HCT116 (cell line): ENCODE data around the gene CD109. TPM values are rescaled to one million over a fixed set of nuclear protein-coding genes. Genes with fewer than 3 reads are reported as not detected.

Experiments used
- ATAC-seq: fragments of 200-7000 bp; cut with Tn5 transposase; 2 replicates; pipeline ENCODE4 v1.9.1; 2020; ENCODE audit warnings: mild to moderate bottlenecking, moderate library complexity
- BruUV-seq: library from RNA; stranded (reverse); fragments of 400-500 nt; replicated peaks from 2 replicates; lab custom pipeline; 2021; lab: Mats Ljungman, UMichigan
- CTCF ChIA-PET: fragments of 300-600 bp; sonication (Branson Sonifier 250); formaldehyde crosslinking; loops from one replicate; lab custom pipeline; 2021; ENCODE audit warnings: antibody characterized with exemption; lab: Charles Lee
- POLR2A ChIA-PET: fragments of 300-600, 350-600 bp; sonication (Branson Sonifier 250); formaldehyde crosslinking; loops from one replicate; lab custom pipeline; 2021; ENCODE audit warnings: antibody characterized with exemption; lab: Charles Lee
- RAD21 ChIA-PET, 2 experiments: fragments of 300-600 bp; sonication (Branson Sonifier 250); formaldehyde crosslinking; loops; one replicate each; lab custom pipeline; 2023; ENCODE audit warnings: low total read pairs in 2 of 2; ENCODE audit not compliant: uncharacterized antibody in 2 of 2, unreplicated experiment in 2 of 2, low non-redundant PET in 1 of 2; lab: Charles Lee
- DNase-seq: peaks from one replicate; pipeline ENCODE4 v3.0.0-alpha.2; 2010; ENCODE audit warnings: low read depth, low spot score
- H2AFZ ChIP-seq: fragments of 200-600 bp; shearing (Covaris generic), sonication (generic); 2 replicates; pipeline ENCODE4 v1.6.1; 2017; ENCODE audit warnings: low read depth, mixed run types, mixed read lengths, antibody characterized with exemption, low read length; ENCODE audit not compliant: poor library complexity, severe bottlenecking
- H3K27ac ChIP-seq: 2 replicates; pipeline ENCODE4 v1.5.1; 2012; ENCODE audit warnings: low read depth, low read length
- H3K27me3 ChIP-seq: fragments of 200-600 bp; sonication (generic); 2 replicates; pipeline ENCODE4 v1.6.1; 2016; ENCODE audit warnings: mixed run types, low read length, mixed read lengths; ENCODE audit not compliant: insufficient read depth
- H3K36me3 ChIP-seq, 2 experiments: fragments of 200-500 bp in 1 of 2; fragments of 200-600 bp in 1 of 2; sonication (Bioruptor generic) in 1 of 2; sonication (generic) in 1 of 2; 2 replicates each; pipeline versions ENCODE4 v1.5.1 to v1.6.1; 2014 to 2016; ENCODE audit warnings: low read length in 2 of 2, inconsistent platforms in 1 of 2, mixed read lengths in 1 of 2, mixed run types in 1 of 2; ENCODE audit not compliant: insufficient read depth in 2 of 2, control insufficient read depth in 1 of 2
- H3K4me1 ChIP-seq, 2 experiments: fragments of 200-600 bp in 1 of 2; sonication (generic) in 1 of 2; 2 replicates each; pipeline versions ENCODE4 v1.5.1 to v1.6.1; 2012 to 2017; ENCODE audit warnings: low read length in 2 of 2, inconsistent platforms in 1 of 2, mild to moderate bottlenecking in 1 of 2, mixed read lengths in 1 of 2, mixed run types in 1 of 2, moderate library complexity in 1 of 2; ENCODE audit not compliant: insufficient read depth in 2 of 2, control insufficient read depth in 1 of 2
- H3K4me2 ChIP-seq: fragments of 200-600 bp; sonication (generic); 2 replicates; pipeline ENCODE4 v1.6.1; 2017; ENCODE audit warnings: mixed run types, low read length, mixed read lengths
- H3K4me3 ChIP-seq, 2 experiments: fragments of 200-600 bp in 1 of 2; sonication (generic) in 1 of 2; replicated peaks in 1 of 2; 2 replicates each; pipeline ENCODE4 v1.5.1; 2011 to 2016; ENCODE audit warnings: low read length in 2 of 2, control low read depth in 1 of 2, low read depth in 1 of 2, mild to moderate bottlenecking in 1 of 2, mixed read lengths in 1 of 2, mixed run types in 1 of 2
- H3K79me2 ChIP-seq: fragments of 200-600 bp; sonication (generic); 2 replicates; pipeline ENCODE4 v1.6.1; 2017; ENCODE audit warnings: mild to moderate bottlenecking, mixed run types, low read length, moderate library complexity, mixed read lengths; ENCODE audit not compliant: insufficient read depth
- H3K9ac ChIP-seq: fragments of 200-600 bp; sonication (generic); 2 replicates; pipeline ENCODE4 v1.6.1; 2016; ENCODE audit warnings: low read length, mixed read lengths
- H3K9me2 ChIP-seq: fragments of 200-600 bp; sonication (generic), shearing (Covaris generic); 2 replicates; pipeline ENCODE4 v1.6.1; 2017; ENCODE audit warnings: mixed run types, mild to moderate bottlenecking, moderate library complexity; ENCODE audit not compliant: insufficient read depth
- H3K9me3 ChIP-seq, 2 experiments: fragments of 200-500 bp in 1 of 2; fragments of 200-600 bp in 1 of 2; sonication (Bioruptor generic) in 1 of 2; sonication (generic) in 1 of 2; 2 replicates each; pipeline ENCODE4 v1.6.1; 2014 to 2017; ENCODE audit warnings: low read length in 2 of 2, mixed read lengths in 2 of 2, inconsistent platforms in 1 of 2, low read depth in 1 of 2, mild to moderate bottlenecking in 1 of 2, mixed run types in 1 of 2, moderate library complexity in 1 of 2; ENCODE audit not compliant: control insufficient read depth in 1 of 2, insufficient read depth in 1 of 2
- H4K20me1 ChIP-seq: fragments of 200-600 bp; sonication (generic), shearing (Covaris generic); 2 replicates; pipeline ENCODE4 v1.6.1; 2017; ENCODE audit warnings: mixed run types, mild to moderate bottlenecking, moderate library complexity; ENCODE audit not compliant: insufficient read depth
- CBX3 ChIP-seq: IDR thresholded peaks from 2 replicates; pipeline ENCODE4 v1.6.1; 2012; ENCODE audit warnings: low read depth
- EGR1 ChIP-seq: IDR thresholded peaks from 2 replicates; pipeline ENCODE4 v1.6.1; 2012; ENCODE audit warnings: low read depth
- EZH2 ChIP-seq: fragments of 200-600 bp; sonication (generic); IDR thresholded peaks from 2 replicates; pipeline ENCODE4 v1.6.1; 2017; ENCODE audit warnings: antibody characterized with exemption, mixed run types
- EZH2phosphoT487 ChIP-seq: fragments of 200-600 bp; IDR thresholded peaks from 2 replicates; pipeline ENCODE4 v1.6.1; 2018; ENCODE audit warnings: antibody characterized with exemption, borderline replicate concordance
- JUND ChIP-seq: IDR thresholded peaks from 2 replicates; pipeline ENCODE4 v1.6.1; 2012
- POLR2A ChIP-seq: IDR thresholded peaks from 2 replicates; pipeline ENCODE4 v1.7.0; 2011; ENCODE audit warnings: borderline replicate concordance; ENCODE audit not compliant: insufficient read depth, insufficient read length; ENCODE audit errors: extremely low read depth
- POLR2AphosphoS5 ChIP-seq: IDR thresholded peaks from 2 replicates; pipeline ENCODE4 v1.6.1; 2011; ENCODE audit warnings: mild to moderate bottlenecking, low read depth, low read length, moderate library complexity
- SIN3A ChIP-seq: IDR thresholded peaks from 2 replicates; pipeline ENCODE4 v1.6.1; 2012; ENCODE audit warnings: low read depth
- SP1 ChIP-seq: IDR thresholded peaks from 2 replicates; pipeline ENCODE4 v1.6.1; 2012; ENCODE audit warnings: low read depth
- TCF7L2 ChIP-seq: IDR thresholded peaks from 2 replicates; pipeline ENCODE4 v1.7.0; 2011; ENCODE audit warnings: borderline replicate concordance, inconsistent platforms; ENCODE audit not compliant: insufficient read depth, insufficient read length; ENCODE audit errors: extremely low read depth
- ZFX ChIP-seq: fragments of 450-650 bp; IDR thresholded peaks from 2 replicates; pipeline ENCODE4 v1.6.1; 2017
- ZNF274 ChIP-seq: fragments of 200-500 bp; sonication (Bioruptor generic); IDR thresholded peaks from 2 replicates; pipeline ENCODE4 v1.6.1; 2014; ENCODE audit warnings: mild to moderate bottlenecking, low read depth, low read length, inconsistent platforms
- intact Hi-C: fragments of 100-400 bp; cut with micrococcal nuclease; formaldehyde crosslinking; loops from 2 replicates; pipeline ENCODE4 v1.10.0; 2022
- total RNA-seq: library from RNA; stranded (reverse); gene quantifications from one replicate; pipeline ENCODE4 v1.2.1, GENCODE V29; 2021; ENCODE audit not compliant: unreplicated experiment
- TF ChIP-seq, protein P1 (sequence below), 3 experiments: fragments of 200-600 bp in 1 of 3; sonication (generic) in 1 of 3; IDR thresholded peaks in 2 of 3; conservative IDR thresholded peaks in 1 of 3; 2 replicates each; pipeline ENCODE4 v1.5.1; 2012 to 2017; ENCODE audit warnings: low read depth in 2 of 3, low read length in 2 of 3, antibody characterized with exemption in 1 of 3, borderline replicate concordance in 1 of 3, control low read depth in 1 of 3, mild to moderate bottlenecking in 1 of 3, mixed read lengths in 1 of 3, mixed run types in 1 of 3, moderate library complexity in 1 of 3; ENCODE audit not compliant: insufficient read depth in 1 of 3
- TF ChIP-seq, protein P2 (sequence below): IDR thresholded peaks from 2 replicates; pipeline ENCODE4 v1.6.1; 2012; ENCODE audit warnings: low read depth
- TF ChIP-seq, protein P3 (sequence below): IDR thresholded peaks from 2 replicates; pipeline ENCODE4 v1.6.1; 2011; ENCODE audit warnings: mild to moderate bottlenecking, low read length, moderate library complexity; ENCODE audit not compliant: insufficient replicate concordance; ENCODE audit errors: extremely low read depth

Gene CD109
- total RNA-seq, 1 experiment from 2014 or later, result 42.1 TPM

DNA sequence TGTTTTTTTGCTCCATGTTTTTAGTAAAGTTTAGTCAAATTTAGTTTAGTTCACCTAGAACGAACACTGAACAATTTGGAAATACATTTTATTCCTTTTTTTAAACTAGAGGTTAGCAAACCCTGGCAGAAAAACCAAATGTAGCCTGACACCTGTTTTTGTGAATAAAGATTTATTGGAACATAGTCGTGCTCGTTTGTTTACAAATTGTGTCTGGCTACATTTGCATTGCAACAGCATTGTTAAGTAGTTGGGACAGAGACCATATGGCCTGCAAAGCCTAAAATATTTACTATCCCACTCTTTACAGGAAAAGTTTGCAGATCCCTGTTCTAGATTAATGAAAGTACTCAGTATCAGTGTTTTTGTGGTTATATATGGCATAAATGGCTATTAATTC is 56.9 kb downstream of the CD109 start:
- no peaks in the 10 kb centered on the region for H3K27me3 ChIP-seq
- no peak for TF ChIP-seq SP1
- TF ChIP-seq CBX3, result no peak
- TF ChIP-seq TCF7L2, result no peak
- TF ChIP-seq EZH2, result no peak
- TF ChIP-seq, protein P1, sequence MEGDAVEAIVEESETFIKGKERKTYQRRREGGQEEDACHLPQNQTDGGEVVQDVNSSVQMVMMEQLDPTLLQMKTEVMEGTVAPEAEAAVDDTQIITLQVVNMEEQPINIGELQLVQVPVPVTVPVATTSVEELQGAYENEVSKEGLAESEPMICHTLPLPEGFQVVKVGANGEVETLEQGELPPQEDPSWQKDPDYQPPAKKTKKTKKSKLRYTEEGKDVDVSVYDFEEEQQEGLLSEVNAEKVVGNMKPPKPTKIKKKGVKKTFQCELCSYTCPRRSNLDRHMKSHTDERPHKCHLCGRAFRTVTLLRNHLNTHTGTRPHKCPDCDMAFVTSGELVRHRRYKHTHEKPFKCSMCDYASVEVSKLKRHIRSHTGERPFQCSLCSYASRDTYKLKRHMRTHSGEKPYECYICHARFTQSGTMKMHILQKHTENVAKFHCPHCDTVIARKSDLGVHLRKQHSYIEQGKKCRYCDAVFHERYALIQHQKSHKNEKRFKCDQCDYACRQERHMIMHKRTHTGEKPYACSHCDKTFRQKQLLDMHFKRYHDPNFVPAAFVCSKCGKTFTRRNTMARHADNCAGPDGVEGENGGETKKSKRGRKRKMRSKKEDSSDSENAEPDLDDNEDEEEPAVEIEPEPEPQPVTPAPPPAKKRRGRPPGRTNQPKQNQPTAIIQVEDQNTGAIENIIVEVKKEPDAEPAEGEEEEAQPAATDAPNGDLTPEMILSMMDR (IDR thresholded peaks at IDR 0.05 in 2 of 3, conservative IDR thresholded peaks at IDR 0.05 in 1 of 3; ENCODE audit: borderline replicate concordance in 1 of 3, insufficient read depth in 1 of 3, low read depth in 2 of 3, low read length in 2 of 3), result no peak
- no peak for TF ChIP-seq JUND
- no peak for TF ChIP-seq POLR2AphosphoS5
- no peak for TF ChIP-seq EGR1
- TF ChIP-seq, protein P2, sequence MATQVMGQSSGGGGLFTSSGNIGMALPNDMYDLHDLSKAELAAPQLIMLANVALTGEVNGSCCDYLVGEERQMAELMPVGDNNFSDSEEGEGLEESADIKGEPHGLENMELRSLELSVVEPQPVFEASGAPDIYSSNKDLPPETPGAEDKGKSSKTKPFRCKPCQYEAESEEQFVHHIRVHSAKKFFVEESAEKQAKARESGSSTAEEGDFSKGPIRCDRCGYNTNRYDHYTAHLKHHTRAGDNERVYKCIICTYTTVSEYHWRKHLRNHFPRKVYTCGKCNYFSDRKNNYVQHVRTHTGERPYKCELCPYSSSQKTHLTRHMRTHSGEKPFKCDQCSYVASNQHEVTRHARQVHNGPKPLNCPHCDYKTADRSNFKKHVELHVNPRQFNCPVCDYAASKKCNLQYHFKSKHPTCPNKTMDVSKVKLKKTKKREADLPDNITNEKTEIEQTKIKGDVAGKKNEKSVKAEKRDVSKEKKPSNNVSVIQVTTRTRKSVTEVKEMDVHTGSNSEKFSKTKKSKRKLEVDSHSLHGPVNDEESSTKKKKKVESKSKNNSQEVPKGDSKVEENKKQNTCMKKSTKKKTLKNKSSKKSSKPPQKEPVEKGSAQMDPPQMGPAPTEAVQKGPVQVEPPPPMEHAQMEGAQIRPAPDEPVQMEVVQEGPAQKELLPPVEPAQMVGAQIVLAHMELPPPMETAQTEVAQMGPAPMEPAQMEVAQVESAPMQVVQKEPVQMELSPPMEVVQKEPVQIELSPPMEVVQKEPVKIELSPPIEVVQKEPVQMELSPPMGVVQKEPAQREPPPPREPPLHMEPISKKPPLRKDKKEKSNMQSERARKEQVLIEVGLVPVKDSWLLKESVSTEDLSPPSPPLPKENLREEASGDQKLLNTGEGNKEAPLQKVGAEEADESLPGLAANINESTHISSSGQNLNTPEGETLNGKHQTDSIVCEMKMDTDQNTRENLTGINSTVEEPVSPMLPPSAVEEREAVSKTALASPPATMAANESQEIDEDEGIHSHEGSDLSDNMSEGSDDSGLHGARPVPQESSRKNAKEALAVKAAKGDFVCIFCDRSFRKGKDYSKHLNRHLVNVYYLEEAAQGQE, result no peak
- no peak for TF ChIP-seq ZFX
- no peak for TF ChIP-seq POLR2A
- no peak for TF ChIP-seq ZNF274
- TF ChIP-seq, protein P3, sequence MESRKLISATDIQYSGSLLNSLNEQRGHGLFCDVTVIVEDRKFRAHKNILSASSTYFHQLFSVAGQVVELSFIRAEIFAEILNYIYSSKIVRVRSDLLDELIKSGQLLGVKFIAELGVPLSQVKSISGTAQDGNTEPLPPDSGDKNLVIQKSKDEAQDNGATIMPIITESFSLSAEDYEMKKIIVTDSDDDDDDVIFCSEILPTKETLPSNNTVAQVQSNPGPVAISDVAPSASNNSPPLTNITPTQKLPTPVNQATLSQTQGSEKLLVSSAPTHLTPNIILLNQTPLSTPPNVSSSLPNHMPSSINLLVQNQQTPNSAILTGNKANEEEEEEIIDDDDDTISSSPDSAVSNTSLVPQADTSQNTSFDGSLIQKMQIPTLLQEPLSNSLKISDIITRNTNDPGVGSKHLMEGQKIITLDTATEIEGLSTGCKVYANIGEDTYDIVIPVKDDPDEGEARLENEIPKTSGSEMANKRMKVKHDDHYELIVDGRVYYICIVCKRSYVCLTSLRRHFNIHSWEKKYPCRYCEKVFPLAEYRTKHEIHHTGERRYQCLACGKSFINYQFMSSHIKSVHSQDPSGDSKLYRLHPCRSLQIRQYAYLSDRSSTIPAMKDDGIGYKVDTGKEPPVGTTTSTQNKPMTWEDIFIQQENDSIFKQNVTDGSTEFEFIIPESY, result no peak
- TF ChIP-seq EZH2phosphoT487, result no peak
- no peak for TF ChIP-seq SIN3A
- TF ChIP-seq, all 23 proteins: peak for 0
- H2AFZ ChIP-seq, result no peak overlapping the region
- intact Hi-C loops, result no loop called here
- RAD21 ChIA-PET, result no interaction called here
- no peaks in the 10 kb centered on the region for H3K9me2 ChIP-seq
- H3K27ac ChIP-seq, result no peak overlapping the region
- BruUV-seq, result no TSS peak
- CTCF ChIA-PET, result no interaction called here
- H3K36me3 ChIP-seq, result no peaks in the 10 kb centered on the region
- no peaks in the 10 kb centered on the region for H4K20me1 ChIP-seq
- H3K9ac ChIP-seq, result no peak overlapping the region
- H3K9me3 ChIP-seq, result no peaks in the 10 kb centered on the region
- H3K4me1 ChIP-seq, result peaks cover 0 to 10% of the 10 kb centered on the region in 2 experiments; a peak in 1 of 4 replicates
- H3K79me2 ChIP-seq, result no peaks in the 10 kb centered on the region
- DNase-seq, result no peak
- no peak overlapping the region for H3K4me3 ChIP-seq
- H3K4me2 ChIP-seq, result no peak overlapping the region
- POLR2A ChIA-PET, result no interaction called here
- no peak for ATAC-seq
